G401 (cell line): ENCODE results near the gene DUOXA2. TPM values are rescaled to one million over a fixed set of nuclear protein-coding genes. Genes with fewer than 3 reads are reported as not detected.
"Not testable (repeated sequence)": the region's sequence is repeated elsewhere in the genome, so short reads cannot be mapped to it uniquely, and the experiment has no call there.

Experiments used
- DNase-seq: peaks from one replicate; pipeline ENCODE4 v3.0.0-alpha.2; 2015; ENCODE audit warnings: low spot score
- in situ Hi-C: cut with HindIII; loops from 2 replicates; pipeline ENCODE4 v1.10.0; 2016; ENCODE audit warnings: low sequenced_read_pairs, mixed read lengths
- total RNA-seq: library from RNA; depleted of rRNA; stranded (reverse); fragments of >200 nt; shearing (Covaris generic); gene quantifications from 2 replicates; pipeline ENCODE4 v1.2.3, GENCODE V29; 2014

DUOXA2 gene
- total RNA-seq, 1 experiment from 2014 or later: not detected

GRCh38 chr15:45131510-45131909 lies 17.4 kb downstream of the DUOXA2 start:
- in situ Hi-C loops: no loop called here
- no peak for DNase-seq

GRCh38 chr15:45132844-45133560 lies 18.9 kb downstream of the DUOXA2 start:
- no peak for DNase-seq
- in situ Hi-C loops: no loop called here

GRCh38 chr15:45133561-45133920 lies 19.4 kb downstream of the DUOXA2 start:
- in situ Hi-C loops: no loop called here
- DNase-seq: no peak

GRCh38 chr15:45134046-45134445 lies 19.9 kb downstream of the DUOXA2 start:
- in situ Hi-C loops: no loop called here
- no peak for DNase-seq

GRCh38 chr15:45134682-45135604 lies 20.8 kb downstream of the DUOXA2 start:
- DNase-seq: no peak
- in situ Hi-C loops: no loop called here

DNA sequence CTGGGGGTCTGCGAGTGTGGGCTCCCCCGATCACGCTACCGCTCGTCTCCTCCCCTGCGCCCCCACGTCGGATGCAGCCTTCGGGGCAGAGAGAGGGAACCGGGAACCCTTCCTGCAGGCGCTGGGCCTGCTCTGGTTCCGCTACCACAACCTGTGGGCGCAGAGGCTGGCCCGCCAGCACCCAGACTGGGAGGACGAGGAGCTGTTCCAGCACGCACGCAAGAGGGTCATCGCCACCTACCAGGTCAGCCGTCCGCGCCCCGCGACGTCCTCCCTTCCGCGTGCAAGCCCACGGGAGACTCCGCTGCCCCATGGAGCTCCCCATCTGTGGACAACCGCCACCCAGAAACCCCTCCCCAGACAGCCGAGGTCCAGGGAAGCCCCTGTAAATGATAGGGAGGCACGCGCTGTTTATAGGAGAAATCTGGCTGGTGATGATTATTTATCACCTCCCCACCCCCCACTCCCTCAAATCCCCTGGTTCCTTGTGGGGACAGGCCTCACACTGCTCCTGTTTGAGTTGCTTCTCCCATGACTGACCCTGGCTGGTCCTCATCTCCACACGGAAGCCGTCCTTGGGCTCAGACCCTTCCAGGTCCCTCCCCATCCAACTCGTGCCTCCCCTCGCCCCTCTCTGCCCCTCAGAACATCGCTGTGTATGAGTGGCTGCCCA lies 21.7 kb downstream of the DUOXA2 start:
- DNase-seq, in situ Hi-C loops: not testable (repeated sequence)

DNA sequence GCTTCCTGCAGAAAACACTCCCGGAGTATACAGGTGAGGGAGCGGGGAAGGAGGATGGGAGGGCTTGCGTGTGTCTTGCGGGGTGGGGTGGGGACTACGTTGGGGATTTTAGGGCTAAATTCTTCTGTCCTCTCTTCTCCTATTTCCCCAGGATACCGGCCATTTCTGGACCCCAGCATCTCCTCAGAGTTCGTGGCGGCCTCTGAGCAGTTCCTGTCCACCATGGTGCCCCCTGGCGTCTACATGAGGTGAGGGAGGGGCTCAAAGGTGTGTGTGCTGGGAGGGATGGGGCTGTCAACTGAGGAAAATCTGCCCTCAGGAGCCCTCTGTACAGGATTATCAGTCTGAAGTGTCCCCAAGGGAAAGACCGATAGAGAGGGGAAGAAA lies 22.2 kb downstream of the DUOXA2 start:
- in situ Hi-C loops: no loop called here
- DNase-seq: no peak

- DNase-seq: no peak
- in situ Hi-C loops: no loop called here
Observed at GRCh38 chr15:45137703-45138102, 23.6 kb downstream of the DUOXA2 start.

DNA sequence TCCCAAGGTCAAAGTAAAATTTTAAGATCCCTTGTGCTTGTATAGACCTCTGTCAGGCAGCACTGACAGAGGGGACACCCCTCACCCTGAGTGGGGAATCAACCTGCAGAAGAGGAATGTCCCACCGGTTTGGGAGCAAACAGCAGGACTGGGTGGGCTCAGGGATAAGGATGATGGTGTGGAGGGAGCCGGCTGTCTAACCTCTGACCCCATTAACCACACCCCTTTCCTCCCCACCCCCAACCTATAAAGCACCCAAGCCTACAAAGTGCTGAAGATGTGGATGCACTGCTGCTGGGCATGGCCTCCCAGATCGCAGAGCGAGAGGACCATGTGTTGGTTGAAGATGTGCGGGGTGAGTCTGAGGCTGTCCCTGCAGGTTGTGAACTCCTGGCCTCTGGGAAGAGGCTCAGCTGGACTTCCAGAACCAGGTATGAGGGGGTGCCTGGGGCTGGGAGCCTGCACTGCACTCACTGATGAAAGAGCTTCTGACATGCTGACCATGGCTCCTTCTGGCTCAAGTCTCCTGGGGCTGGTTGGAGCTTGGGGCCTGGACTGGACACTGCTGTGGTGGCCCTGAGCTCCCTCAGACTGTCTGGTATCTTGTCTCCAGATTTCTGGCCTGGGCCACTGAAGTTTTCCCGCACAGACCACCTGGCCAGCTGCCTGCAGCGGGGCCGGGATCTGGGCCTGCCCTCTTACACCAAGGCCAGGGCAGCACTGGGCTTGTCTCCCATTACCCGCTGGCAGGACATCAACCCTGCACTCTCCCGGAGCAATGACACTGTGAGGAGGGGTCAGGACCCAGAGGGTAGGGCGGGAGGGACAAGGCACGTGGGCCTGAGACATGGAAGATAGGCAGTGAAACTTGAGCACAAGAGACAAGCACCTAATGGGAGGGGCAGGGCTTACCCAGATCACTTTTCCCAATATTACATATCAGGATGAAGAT lies 25.0 kb downstream of the DUOXA2 start:
- no peak for DNase-seq
- in situ Hi-C loops: no loop called here

DNA sequence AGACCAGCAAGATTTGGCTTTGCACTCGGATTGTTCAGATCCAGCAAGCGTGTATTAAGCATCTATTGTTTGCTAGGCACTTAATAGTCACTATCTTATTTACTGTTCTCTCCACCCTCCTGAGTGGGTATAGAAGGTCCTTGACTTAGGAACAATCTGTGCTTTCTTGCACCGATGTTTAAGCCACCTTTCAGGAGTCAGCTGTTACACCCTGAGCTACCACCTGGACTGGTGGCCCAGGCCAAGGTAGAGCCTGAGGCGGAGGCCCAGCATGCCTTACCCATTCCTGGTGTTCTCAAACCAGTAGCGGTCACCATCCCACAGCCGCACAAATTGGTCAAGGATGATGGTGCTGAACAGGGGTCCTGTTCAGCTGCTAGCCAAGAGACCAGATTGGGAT lies 25.6 kb downstream of the DUOXA2 start:
- in situ Hi-C loops: no loop called here

GRCh38 chr15:45140557-45141250 lies 26.6 kb downstream of the DUOXA2 start:
- DNase-seq: no peak
- in situ Hi-C loops: no loop called here

More for the DNA sequence above, 25.6 kb downstream of the DUOXA2 start:
- DNase-seq: no peak

GRCh38 chr15:45141386-45141785 lies 27.3 kb downstream of the DUOXA2 start:
- DNase-seq: no peak
- in situ Hi-C loops: no loop called here

GRCh38 chr15:45143056-45143455 lies 28.9 kb downstream of the DUOXA2 start:
- DNase-seq: no peak
- in situ Hi-C loops: no loop called here

GRCh38 chr15:45143946-45144345 lies 29.8 kb downstream of the DUOXA2 start:
- DNase-seq: no peak
- in situ Hi-C loops: no loop called here

GRCh38 chr15:45144775-45145174 lies 30.6 kb downstream of the DUOXA2 start:
- in situ Hi-C loops: no loop called here

DNA sequence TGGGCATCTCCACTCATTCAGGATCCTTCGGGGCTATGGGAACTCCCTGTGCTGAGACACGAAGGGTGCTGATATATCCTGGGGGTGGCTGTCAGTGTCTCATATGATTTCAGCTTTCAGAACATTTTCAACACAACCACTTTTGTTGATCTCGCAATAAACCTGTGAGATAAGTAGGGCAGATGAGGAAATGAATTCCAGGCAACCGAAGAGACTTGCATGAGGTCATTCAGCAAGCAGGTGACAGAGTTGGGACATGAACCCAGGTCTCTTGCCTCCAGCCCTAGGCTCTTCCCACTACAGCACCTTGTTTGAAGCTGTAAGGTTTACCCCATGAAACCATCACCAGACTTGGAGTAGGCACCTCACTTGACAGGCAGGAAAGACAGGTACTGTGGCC lies 32.3 kb downstream of the DUOXA2 start:
- no peak for DNase-seq
- in situ Hi-C loops: no loop called here

More at GRCh38 chr15:45144775-45145174, 30.6 kb downstream of the DUOXA2 start:
- DNase-seq: no peak

DNA sequence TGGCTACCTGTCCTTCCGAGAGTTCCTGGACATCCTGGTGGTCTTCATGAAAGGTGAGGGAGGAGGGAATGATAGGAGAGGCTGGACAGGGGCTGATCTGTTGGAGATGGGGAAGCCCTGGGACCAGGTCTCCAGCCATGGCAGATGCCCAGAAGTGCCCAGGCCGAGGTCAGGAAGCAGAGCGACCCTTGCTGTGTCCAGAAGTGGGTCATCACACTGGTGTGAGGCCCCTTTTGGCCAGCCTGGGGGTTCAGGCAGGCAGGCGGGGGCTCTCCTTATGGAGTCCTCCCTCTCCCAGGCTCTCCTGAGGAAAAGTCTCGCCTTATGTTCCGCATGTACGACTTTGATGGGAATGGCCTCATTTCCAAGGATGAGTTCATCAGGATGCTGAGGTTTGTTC lies 33.5 kb downstream of the DUOXA2 start:
- in situ Hi-C loops: no loop called here
- DNase-seq: no peak
